Pancreas (tissue), 10 donors: ENCODE data around the gene DCUN1D5. TPM values are rescaled to one million over a fixed set of nuclear protein-coding genes. Genes with fewer than 3 reads are reported as not detected.
"Not testable (repeated sequence)": the region's sequence is repeated elsewhere in the genome, so short reads cannot be mapped to it uniquely, and the experiment has no call there.

Source experiments
- ATAC-seq, 4 donors: fragments of 200-7000 bp; cut with Tn5 transposase; one replicate each; pipeline versions ENCODE4 v1.8.0 to v1.9.1; 2020; ENCODE audit warnings: mild to moderate bottlenecking in 4 of 4, moderate library complexity in 4 of 4
- DNase-seq, 6 donors: peaks; one replicate each; pipeline ENCODE4 v3.0.0-alpha.2; 2020
- FAIRE-seq: peaks from 2 replicates; lab custom pipeline; 2012; peaks lifted over from hg19 to GRCh38; lab: Jason Lieb, UNC
- H3K27ac ChIP-seq, 4 donors: fragments of 200-600 bp; sonication (generic); 1 replicate in 3 of 4; 2 replicates in 1 of 4; pipeline versions ENCODE4 v1.5.0 to v1.8.0; 2020
- H3K27me3 ChIP-seq, 4 donors: fragments of 200-600 bp; one replicate each; pipeline ENCODE4 v1.8.0; 2021
- H3K36me3 ChIP-seq, 3 donors: fragments of 200-600 bp; sonication (generic) in 1 of 3; one replicate each; pipeline versions ENCODE4 v1.5.0 to v1.8.0; 2020 to 2021
- H3K4me1 ChIP-seq, 3 donors: fragments of 200-600 bp; one replicate each; pipeline ENCODE4 v1.8.0; 2021
- H3K4me3 ChIP-seq, 4 donors: fragments of 200-600 bp; sonication (generic) in 2 of 4; one replicate each; pipeline versions ENCODE4 v1.5.0 to v1.8.0; 2020 to 2021
- H3K9me3 ChIP-seq, 4 donors: fragments of 200-600 bp; one replicate each; pipeline ENCODE4 v1.8.0; 2021
- WGBS, 2 donors: extraction: QIAGEN DNeasy Blood & Tissue Kit; methylation state at CpG; one replicate each; pipeline ENCODE4 v1.1.7; 2013; 5-methylcytosine and 5-hydroxymethylcytosine counted together
- intact Hi-C, 3 donors: fragments of 100-400 bp; cut with DNase I; formaldehyde crosslinking; loops; one replicate each; pipeline versions ENCODE4 v1.11.1 to v1.14.2; 2022
- polyA plus RNA-seq, 2 donors: library from polyadenylated mRNA; stranded (reverse); fragments of 200-250 nt; gene quantifications; one replicate each; pipeline ENCODE4 v1.2.3, GENCODE V29; 2013
- total RNA-seq, 6 donors: library from RNA; stranded (reverse); fragmentation: NEBNext Ultra II Directional in 4 of 6; extraction: Animal tissue kit (Norgen Biotek cat#: 25700) in 4 of 6; gene quantifications; one replicate each; pipeline versions ENCODE4 v1.2.1 to v1.2.4, GENCODE V29; 2021 to 2023
- TF ChIP-seq, protein P1 (sequence below), 4 donors: fragments of 200-600 bp; sonication (generic) in 3 of 4; IDR thresholded peaks; one replicate each; pipeline versions ENCODE4 v1.5.0 to v1.8.0; 2021; ENCODE audit warnings: antibody characterized with exemption in 4 of 4
- donor health status: healthy with polysubstance abuse.
- donor health status: DM: no; HTN: no; CAD: no; lungs with moderate emphysema.
- donor health status: DM: no; HTN: no; CAD: no.
- donor health status: control.
- donor health status: control.
- donor health status: Bipolar disorder and iron deficiency.
- donor health status: DM: yes; HTN: yes; CAD: no.
- donor health status: DM: no; HTN: no; CAD: no.
- donor health status: DM: no; HTN: no; CAD: no.
- donor health status: DM: yes; HTN: yes; CAD: no.

Gene DCUN1D5
- total and polyA plus RNA-seq, 8 donors = 5.8 to 9.9 (median 9.2) TPM

DNA sequence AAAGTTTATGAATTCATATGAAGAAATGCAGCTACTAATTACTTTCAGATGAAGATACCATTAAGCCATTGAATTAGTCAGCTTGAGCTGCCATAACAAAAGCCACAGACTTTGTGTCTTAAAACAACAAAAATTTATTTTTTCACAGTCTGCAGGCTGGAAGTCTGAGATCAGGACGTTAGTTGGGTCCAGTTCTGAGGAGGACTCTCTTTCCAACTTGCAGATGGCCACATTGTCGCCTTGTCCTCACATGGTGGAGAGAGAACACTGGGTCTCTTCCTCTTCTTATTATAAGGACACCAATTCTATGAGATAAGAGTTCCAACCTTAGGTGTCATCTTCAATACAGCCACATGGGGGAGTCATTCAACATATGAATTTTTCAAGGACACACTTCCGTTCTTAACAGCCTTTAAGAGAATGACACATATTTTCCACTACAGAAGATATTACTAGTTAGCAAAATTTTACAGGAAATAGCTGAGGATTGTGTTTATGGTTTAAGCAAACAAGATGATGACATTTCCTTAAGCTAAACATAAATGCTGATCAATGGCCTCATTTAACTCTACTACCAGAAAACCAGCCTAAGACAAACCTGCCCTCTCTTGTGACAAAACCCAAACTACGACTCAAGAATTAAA is 56.0 kb downstream of the DCUN1D5 start:
- Histone ChIP-seq H3K9me3 (no peaks in the 10 kb centered on the region), H3K4me3 (no peak overlapping the region), H3K36me3 (no peaks in the 10 kb centered on the region), H3K27me3 (no peaks in the 10 kb centered on the region), H3K4me1 (no peaks in the 10 kb centered on the region), H3K27ac (no peak overlapping the region)
- TF ChIP-seq, protein P1, sequence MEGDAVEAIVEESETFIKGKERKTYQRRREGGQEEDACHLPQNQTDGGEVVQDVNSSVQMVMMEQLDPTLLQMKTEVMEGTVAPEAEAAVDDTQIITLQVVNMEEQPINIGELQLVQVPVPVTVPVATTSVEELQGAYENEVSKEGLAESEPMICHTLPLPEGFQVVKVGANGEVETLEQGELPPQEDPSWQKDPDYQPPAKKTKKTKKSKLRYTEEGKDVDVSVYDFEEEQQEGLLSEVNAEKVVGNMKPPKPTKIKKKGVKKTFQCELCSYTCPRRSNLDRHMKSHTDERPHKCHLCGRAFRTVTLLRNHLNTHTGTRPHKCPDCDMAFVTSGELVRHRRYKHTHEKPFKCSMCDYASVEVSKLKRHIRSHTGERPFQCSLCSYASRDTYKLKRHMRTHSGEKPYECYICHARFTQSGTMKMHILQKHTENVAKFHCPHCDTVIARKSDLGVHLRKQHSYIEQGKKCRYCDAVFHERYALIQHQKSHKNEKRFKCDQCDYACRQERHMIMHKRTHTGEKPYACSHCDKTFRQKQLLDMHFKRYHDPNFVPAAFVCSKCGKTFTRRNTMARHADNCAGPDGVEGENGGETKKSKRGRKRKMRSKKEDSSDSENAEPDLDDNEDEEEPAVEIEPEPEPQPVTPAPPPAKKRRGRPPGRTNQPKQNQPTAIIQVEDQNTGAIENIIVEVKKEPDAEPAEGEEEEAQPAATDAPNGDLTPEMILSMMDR (IDR thresholded peaks at IDR 0.05) = peak; percentile 38 to 52 (median 46)
- intact Hi-C loops = no loop called here
- DNase-seq (peak in 3 of 6 donors; percentile 34 to 41 (median 37)), ATAC-seq (peak; percentile 88 to 99 (median 93)), FAIRE-seq (peak; percentile 83)
- WGBS, 2 donors = 17 to 19% methylated on average over 4 of the region's 4 CpGs

DNA sequence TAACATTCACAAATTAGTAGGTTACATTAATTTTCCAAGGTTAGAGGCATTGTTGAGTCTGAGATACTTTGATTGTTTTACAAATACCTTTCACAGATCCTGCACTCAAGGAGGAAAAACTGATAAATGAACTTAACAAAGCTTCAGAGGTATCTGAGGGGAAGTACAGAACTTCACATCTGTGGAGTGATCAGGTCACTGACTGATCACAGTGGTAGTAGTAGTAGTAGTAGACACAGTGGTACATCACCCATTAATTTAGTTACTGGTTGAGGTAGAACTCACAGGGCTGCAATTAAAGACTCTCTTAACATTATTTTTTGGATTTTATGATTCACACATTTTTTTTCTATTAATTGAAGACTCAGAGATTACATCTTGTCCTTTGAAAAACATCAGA is 56.7 kb downstream of the DCUN1D5 start:
- no peak for ATAC-seq
- intact Hi-C loops = no loop called here
- TF ChIP-seq, protein P1 (IDR thresholded peaks at IDR 0.05) = no peak

DNA sequence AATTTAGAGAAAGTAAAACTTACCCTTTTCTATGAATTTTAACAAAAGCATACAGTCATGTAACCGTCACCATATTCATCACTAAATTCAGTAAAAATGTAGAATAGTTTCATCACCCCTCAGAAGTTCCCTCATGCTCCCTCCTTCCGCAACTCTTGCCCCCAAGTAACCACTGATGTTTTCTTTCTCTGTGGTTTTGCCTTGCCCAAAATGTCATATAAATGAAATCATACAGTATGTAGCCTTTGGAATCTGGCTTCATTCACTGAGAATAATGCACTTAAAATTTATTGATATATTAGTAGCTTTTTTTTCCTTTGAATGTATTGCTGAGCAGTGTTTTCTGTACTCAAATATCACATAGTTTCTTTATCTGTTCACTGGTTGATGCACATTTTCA is 60.1 kb downstream of the DCUN1D5 start:
- H3K27ac ChIP-seq = no peak overlapping the region
- DNase-seq = no peak
- H3K4me1 ChIP-seq = no peaks in the 10 kb centered on the region
- ATAC-seq = no peak
- WGBS, 2 donors = 82 to 83% methylated on average over 2 of the region's 2 CpGs
- intact Hi-C loops = no loop called here
- no peaks in the 10 kb centered on the region for H3K27me3 ChIP-seq
- TF ChIP-seq, protein P1 (IDR thresholded peaks at IDR 0.05) = no peak
- H3K9me3 ChIP-seq = no peaks in the 10 kb centered on the region
- no peaks in the 10 kb centered on the region for H3K36me3 ChIP-seq
- no peak for FAIRE-seq
- no peak overlapping the region for H3K4me3 ChIP-seq

More for the DNA sequence above, 56.7 kb downstream of the DCUN1D5 start:
- H3K4me1 ChIP-seq = no peaks in the 10 kb centered on the region
- no peak overlapping the region for H3K4me3 ChIP-seq
- no peak overlapping the region for H3K27ac ChIP-seq
- H3K36me3 ChIP-seq = no peaks in the 10 kb centered on the region
- FAIRE-seq (no peak), DNase-seq (no peak)
- no peaks in the 10 kb centered on the region for H3K27me3 ChIP-seq
- H3K9me3 ChIP-seq = no peaks in the 10 kb centered on the region

DNA sequence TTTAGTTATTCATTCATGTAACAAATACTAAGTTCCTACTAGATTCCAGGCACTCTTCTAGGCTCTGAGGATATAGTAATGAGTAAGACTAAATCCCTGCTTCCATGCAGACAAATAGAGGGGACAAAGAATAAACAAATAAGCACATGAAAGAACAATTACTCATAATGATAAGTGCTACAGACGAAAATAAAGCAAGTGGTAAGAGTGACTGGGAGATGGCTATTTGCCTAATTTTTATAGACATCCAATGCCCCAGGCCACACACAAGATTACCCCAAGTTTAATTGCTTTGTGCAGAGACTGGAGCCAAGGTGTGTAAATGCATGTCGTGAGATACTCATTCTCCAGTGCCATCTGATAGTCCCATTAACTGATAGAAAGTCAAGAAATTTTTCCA is 62.6 kb downstream of the DCUN1D5 start:
- Histone ChIP-seq H3K27ac (no peak overlapping the region), H3K27me3 (no peaks in the 10 kb centered on the region), H3K36me3 (no peaks in the 10 kb centered on the region), H3K4me1 (no peaks in the 10 kb centered on the region), H3K9me3 (no peaks in the 10 kb centered on the region), H3K4me3 (no peak overlapping the region)
- FAIRE-seq = no peak
- TF ChIP-seq, protein P1 (IDR thresholded peaks at IDR 0.05) = no peak
- 26 to 34% methylated on average over 2 of the region's 2 CpGs for WGBS, 2 donors
- intact Hi-C loops = no loop called here
- DNase-seq = no peak
- no peak for ATAC-seq

DNA sequence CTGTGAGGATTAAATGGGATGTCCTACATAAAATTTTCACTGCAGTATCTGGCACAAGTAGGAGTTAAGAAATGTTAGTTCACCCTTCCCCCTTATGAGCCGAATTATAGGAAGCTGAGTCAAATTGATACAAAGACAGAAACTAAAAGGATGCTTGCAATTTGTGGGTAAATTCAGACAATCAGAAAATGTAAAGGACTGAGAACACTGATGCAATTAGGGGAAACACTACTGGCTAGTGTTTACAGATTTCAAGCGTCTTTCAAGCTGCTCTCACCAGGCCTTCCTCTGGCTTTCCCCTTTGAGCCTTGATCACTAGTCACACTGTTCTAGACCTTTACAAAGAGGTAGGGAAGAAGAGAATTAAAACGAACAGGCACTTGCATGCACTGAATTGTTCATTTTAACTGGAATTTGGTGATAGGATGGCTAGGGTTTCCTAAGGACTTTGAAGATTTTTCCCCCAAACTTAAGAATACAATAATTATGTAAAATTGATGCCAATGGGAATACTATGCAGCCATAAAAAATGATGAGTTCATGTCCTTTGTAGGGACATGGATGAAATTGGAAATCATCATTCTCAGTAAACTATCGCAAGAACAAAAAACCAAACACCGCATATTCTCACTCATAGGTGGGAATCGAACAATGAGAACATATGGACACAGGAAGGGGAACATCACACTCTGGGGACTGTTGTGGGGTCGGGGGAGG is 63.5 kb downstream of the DCUN1D5 start:
- H3K36me3 ChIP-seq, H3K4me1 ChIP-seq, H3K4me3 ChIP-seq, H3K9me3 ChIP-seq, DNase-seq, intact Hi-C loops, FAIRE-seq, H3K27me3 ChIP-seq, ATAC-seq, H3K27ac ChIP-seq: not testable (repeated sequence)
- WGBS, 2 donors = 68 to 71% methylated on average over 6 of the region's 7 CpGs
